Stomach smooth muscle (tissue), 2 donors: Measurements from ENCODE around the gene BBOX1.
"Not testable (repeated sequence)": the region's sequence is repeated elsewhere in the genome, so short reads cannot be mapped to it uniquely, and the experiment has no call there.

Source experiments
- H3K27ac ChIP-seq: one replicate; pipeline ENCODE4 v1.7.0; 2013; ENCODE audit warnings: mild to moderate bottlenecking, low read length, inconsistent platforms
- H3K27me3 ChIP-seq, 2 donors: one replicate each; pipeline ENCODE4 v1.7.0; 2013; ENCODE audit warnings: low read length in 2 of 2; ENCODE audit not compliant: insufficient read depth in 2 of 2, control insufficient read depth in 1 of 2
- H3K36me3 ChIP-seq, 2 donors: one replicate each; pipeline ENCODE4 v1.7.0; 2013; ENCODE audit warnings: low read length in 2 of 2; ENCODE audit not compliant: control insufficient read depth in 2 of 2, insufficient read depth in 2 of 2
- H3K4me1 ChIP-seq: one replicate; pipeline ENCODE4 v1.7.0; 2013; ENCODE audit warnings: low read length; ENCODE audit not compliant: control insufficient read depth, insufficient read depth
- H3K4me3 ChIP-seq, 2 donors: one replicate each; pipeline ENCODE4 v1.7.0; 2013; ENCODE audit warnings: low read length in 2 of 2
- H3K9ac ChIP-seq, 2 donors: one replicate each; pipeline ENCODE4 v1.7.0; 2013; ENCODE audit warnings: low read length in 2 of 2, mild to moderate bottlenecking in 1 of 2
- H3K9me3 ChIP-seq, 2 donors: one replicate each; pipeline ENCODE4 v1.7.0; 2013; ENCODE audit warnings: low read length in 2 of 2; ENCODE audit not compliant: control insufficient read depth in 2 of 2
- donor health status: healthy.
- donor health status: Pancreatic carcinoma.

Gene BBOX1

DNA sequence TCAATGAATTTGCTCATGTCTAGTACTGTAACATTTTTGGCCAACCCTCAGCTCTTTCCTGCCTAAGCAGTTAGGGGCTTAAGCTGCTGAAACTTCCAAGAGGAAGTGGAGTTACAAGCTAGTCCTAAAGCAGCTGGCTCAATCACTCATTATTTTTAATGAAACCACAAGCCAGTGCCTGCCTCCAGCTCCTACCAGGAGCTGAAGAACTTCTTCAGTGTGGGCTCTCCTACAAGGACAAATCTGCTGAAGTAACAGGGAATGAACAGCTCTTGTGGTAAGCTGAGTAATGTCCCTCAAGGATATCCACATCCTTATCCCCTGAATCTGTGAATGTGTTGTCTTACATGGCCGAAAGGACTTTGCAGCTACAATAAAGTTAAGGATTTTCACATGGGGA lies 112.5 kb downstream of the BBOX1 start:
- Histone ChIP-seq H3K36me3 (no peaks in the 10 kb centered on the region), H3K9ac (no peak overlapping the region), H3K4me1 (no peaks in the 10 kb centered on the region), H3K27me3 (no peaks in the 10 kb centered on the region), H3K4me3 (no peak overlapping the region), H3K9me3 (no peaks in the 10 kb centered on the region), H3K27ac (no peak overlapping the region)

DNA sequence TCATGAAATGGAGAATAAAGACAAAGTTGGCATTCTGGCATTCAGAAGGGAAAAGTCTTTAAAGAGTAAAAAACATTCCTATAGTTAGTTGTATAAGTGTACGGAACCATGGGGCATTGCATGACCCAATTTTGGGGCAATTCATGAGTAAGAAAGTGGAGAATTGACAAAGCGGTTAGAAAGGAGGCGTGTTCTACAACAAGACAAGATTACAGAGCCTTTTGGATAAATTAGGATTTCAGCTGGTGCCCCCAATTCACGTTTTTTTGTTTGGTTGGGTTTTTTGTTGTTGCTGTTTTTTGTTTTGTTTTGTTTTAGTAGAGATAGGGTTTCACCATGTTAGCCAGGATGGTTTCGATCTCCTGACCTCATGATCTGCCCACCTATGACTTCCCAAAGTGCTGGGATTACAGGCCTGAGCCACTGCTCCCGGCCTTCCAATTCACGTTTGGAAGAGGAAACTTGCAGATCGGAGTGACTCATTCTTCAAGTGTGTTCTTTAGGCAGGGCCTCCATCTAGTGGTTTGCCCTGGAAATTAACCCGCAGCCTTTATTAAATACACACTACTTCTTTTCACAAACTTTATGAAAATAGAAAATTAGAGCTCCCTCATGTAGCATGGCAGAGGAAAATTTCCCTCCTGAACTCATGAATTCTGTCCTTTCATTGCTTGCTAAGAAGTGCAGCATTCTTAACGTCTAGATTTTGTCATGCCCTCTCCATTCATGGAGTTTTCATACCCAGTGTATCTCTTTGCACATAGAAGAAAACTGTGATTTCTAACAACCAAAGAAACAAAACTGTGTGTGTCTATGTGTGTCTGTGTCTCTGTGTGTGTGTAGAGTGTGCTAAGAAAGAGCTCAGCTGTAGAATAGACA lies 118.1 kb downstream of the BBOX1 start:
- Histone ChIP-seq H3K27ac (no peak overlapping the region), H3K4me3 (no peak overlapping the region), H3K36me3 (no peaks in the 10 kb centered on the region), H3K27me3 (no peaks in the 10 kb centered on the region), H3K4me1 (no peaks in the 10 kb centered on the region), H3K9ac (no peak overlapping the region), H3K9me3 (peaks cover 0 to 4% of the 10 kb centered on the region in 2 donors)

DNA sequence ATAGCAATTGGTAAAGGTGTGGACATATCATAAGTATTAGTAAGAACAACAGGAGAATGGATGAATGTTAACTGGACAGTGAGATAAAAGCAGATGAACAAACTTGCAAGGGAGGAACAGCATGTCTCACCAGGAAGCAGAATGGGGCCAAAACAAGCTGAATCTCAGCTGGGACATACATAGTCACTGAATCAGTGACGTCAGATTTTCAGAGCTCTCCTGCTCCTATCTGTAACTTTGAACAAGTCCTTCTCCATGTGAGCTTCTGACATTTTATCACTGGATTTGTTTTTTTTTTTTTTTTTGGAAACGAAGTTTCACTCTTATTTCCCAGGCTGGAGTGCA lies 118.7 kb downstream of the BBOX1 start:
- H3K9ac ChIP-seq = no peak overlapping the region
- no peaks in the 10 kb centered on the region for H3K36me3 ChIP-seq
- no peak overlapping the region for H3K4me3 ChIP-seq
- no peak overlapping the region for H3K27ac ChIP-seq
- peaks cover 0 to 4% of the 10 kb centered on the region in 2 donors for H3K9me3 ChIP-seq
- H3K27me3 ChIP-seq = no peaks in the 10 kb centered on the region
- H3K4me1 ChIP-seq = no peaks in the 10 kb centered on the region

DNA sequence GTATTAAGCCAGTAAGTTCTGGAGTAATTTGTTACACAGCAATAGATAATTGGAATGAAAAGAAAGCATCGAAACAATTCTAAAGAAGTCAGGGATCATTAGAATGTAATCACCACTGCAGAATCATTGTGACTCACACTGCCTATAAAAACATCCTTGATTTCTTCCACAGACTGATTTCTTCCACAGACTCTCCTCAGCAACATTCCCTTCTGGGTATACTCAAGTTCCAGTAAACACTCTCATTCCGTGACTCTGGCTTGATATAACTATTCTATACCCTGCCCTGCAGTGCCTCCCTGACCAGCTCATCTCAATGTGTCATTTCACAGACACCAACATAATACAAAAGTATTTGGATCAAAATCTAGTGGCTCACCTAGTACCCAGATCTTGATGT lies 120.5 kb downstream of the BBOX1 start:
- Histone ChIP-seq H3K27me3 (no peaks in the 10 kb centered on the region), H3K36me3 (no peaks in the 10 kb centered on the region), H3K4me1 (no peaks in the 10 kb centered on the region), H3K9me3 (peaks cover under 1 to 4% of the 10 kb centered on the region in 2 donors), H3K9ac (no peak overlapping the region), H3K4me3 (no peak overlapping the region), H3K27ac (no peak overlapping the region)

DNA sequence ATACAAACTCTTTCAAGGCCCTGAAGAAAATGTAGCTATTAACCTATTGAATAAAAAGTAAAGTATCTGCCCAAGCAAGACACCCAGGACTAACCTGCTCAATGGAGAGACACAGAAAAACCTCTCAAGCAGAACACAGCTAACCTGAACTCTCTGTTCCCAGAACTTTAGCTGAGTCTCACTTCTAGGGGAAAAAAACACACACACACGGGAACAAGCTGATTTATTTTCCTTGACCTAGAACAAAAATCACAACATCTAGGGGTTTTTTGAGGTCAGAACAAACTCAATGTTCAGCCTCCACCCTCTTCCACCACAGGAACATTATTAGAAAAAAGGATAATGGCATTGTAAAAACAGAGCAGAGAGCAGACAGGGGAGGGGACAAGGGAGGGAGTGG lies 121.6 kb downstream of the BBOX1 start:
- Histone ChIP-seq H3K4me3 (no peak overlapping the region), H3K36me3 (no peaks in the 10 kb centered on the region), H3K27me3 (no peaks in the 10 kb centered on the region), H3K9me3 (peaks cover 2 to 4% of the 10 kb centered on the region in 2 donors), H3K9ac (no peak overlapping the region), H3K4me1 (no peaks in the 10 kb centered on the region), H3K27ac (no peak overlapping the region)

DNA sequence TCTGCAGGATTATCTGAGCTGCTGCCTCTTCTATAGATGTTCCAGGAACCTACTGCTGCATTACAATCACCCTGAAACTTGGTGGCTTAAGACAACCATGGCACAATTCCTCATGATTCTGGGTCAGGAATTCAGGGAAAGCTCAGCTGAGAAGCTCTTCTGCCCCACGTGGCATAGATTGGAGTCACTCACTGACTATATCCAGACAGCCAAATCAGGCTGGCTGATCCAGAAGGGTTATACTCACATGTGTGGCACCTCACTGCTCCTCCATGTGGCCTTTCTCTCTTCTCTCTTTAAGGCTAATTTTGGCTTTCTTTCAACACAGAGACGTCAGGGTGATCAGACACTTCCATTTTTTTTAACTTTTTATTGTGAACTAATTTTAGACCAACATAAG lies 125.5 kb downstream of the BBOX1 start:
- H3K36me3 ChIP-seq = no peaks in the 10 kb centered on the region
- H3K4me3 ChIP-seq = no peak overlapping the region
- H3K27me3 ChIP-seq = no peaks in the 10 kb centered on the region
- no peaks in the 10 kb centered on the region for H3K4me1 ChIP-seq
- peaks cover 0 to 2% of the 10 kb centered on the region in 2 donors for H3K9me3 ChIP-seq
- no peak overlapping the region for H3K27ac ChIP-seq
- no peak overlapping the region for H3K9ac ChIP-seq

DNA sequence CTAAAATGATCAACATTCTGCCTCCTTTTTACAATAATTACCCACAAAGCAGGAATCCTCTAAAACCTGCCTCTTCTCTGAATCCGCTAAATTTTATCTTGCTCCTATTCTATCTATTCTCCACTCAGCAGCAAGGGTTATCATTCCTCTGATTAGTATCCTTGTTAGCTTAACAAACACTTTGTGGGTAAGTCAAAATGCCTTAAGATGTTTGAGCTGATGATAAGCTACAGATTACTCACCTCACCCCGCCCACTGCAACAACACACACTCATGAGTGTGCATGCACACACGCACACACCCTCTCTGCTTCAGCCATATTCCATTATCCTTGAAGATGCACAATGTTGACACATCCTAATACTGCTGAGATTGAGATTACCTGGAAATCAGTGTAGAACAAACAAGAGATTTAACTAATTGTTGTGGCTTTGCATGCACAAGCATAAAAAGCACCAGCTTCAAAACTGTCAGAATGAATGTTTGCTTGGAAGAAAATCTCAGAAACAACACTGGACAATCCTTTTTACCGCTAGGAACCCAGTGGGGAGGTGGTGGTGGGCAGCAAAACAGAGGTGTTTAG lies 130.9 kb downstream of the BBOX1 start:
- H3K9ac ChIP-seq = no peak overlapping the region
- H3K27me3 ChIP-seq = no peaks in the 10 kb centered on the region
- no peak overlapping the region for H3K27ac ChIP-seq
- H3K4me1 ChIP-seq = no peaks in the 10 kb centered on the region
- no peak overlapping the region for H3K4me3 ChIP-seq
- H3K36me3 ChIP-seq = no peaks in the 10 kb centered on the region
- H3K9me3 ChIP-seq = no peaks in the 10 kb centered on the region

DNA sequence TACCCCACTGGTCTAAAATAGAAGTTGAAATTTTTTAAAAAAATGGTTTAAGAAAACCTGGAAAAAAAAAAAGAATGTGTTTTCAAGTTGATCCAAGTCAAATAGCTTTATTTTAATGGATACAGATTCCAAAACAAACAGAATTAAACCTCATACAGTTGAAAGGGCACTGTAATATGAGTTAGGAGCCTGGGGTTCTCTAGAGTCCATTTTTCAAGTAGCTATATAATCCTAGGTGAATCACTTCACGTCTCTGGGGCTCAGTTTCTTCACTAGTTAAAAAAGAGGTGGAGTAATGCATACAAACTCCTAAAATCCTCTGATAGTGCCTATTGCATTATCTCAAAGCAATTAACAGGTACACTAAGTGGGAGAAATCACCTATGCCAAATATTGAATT lies 132.9 kb downstream of the BBOX1 start:
- H3K9ac ChIP-seq = no peak overlapping the region
- no peaks in the 10 kb centered on the region for H3K9me3 ChIP-seq
- H3K27ac ChIP-seq = no peak overlapping the region
- no peaks in the 10 kb centered on the region for H3K4me1 ChIP-seq
- H3K27me3 ChIP-seq = no peaks in the 10 kb centered on the region
- no peaks in the 10 kb centered on the region for H3K36me3 ChIP-seq
- no peak overlapping the region for H3K4me3 ChIP-seq

DNA sequence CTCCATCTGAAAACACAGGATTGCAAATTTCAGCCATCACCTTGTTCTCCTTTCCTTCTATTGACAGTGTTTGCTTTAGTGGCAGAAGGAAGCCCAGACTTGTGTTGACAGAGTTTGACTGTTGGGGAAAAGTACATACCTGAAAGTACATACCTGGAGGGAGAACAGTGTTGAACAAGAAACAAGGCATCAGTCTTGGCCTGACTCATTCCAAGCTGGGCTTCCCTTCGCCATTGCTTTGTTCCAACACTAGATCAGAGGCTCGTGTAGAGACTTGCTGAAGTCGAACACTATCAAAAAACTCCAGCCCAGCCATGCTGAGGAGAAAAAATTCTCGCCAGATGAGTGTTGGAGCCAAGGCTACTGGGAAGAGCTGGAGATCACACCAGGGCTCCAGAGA lies 133.4 kb downstream of the BBOX1 start:
- Histone ChIP-seq H3K9ac (no peak overlapping the region), H3K36me3 (no peaks in the 10 kb centered on the region), H3K4me1 (no peaks in the 10 kb centered on the region), H3K9me3 (no peaks in the 10 kb centered on the region), H3K27ac (no peak overlapping the region), H3K4me3 (no peak overlapping the region), H3K27me3 (no peaks in the 10 kb centered on the region)

DNA sequence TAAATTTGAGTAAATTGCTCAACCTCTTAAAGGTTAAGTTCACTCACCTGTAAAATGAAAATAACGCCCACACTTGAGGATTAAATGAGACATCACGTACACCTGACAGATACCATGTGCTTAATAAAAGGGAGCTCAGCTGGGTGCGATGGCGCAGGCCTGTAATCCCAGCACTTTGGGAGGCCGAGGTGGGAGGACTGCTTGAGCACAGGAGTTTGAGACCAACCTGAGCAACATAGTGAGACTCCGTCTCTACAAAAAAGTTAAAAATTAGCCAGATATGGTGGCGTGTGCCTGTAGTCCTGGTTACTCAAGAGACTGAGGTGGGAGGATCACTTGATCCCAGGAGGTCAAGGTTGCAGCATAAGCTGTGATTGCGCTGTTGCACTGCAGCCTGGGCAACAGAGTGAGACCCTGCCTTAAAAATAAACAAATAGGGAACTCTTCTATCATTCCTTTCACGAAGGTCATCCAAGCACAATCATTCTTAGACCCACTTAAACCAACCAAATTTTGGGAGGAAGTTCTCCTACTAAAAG lies 134.1 kb downstream of the BBOX1 start:
- H3K4me1 ChIP-seq = no peaks in the 10 kb centered on the region
- H3K4me3 ChIP-seq = no peak overlapping the region
- H3K36me3 ChIP-seq = no peaks in the 10 kb centered on the region
- H3K27ac ChIP-seq = no peak overlapping the region
- H3K9me3 ChIP-seq = no peaks in the 10 kb centered on the region
- H3K9ac ChIP-seq = no peak overlapping the region
- H3K27me3 ChIP-seq = no peaks in the 10 kb centered on the region

DNA sequence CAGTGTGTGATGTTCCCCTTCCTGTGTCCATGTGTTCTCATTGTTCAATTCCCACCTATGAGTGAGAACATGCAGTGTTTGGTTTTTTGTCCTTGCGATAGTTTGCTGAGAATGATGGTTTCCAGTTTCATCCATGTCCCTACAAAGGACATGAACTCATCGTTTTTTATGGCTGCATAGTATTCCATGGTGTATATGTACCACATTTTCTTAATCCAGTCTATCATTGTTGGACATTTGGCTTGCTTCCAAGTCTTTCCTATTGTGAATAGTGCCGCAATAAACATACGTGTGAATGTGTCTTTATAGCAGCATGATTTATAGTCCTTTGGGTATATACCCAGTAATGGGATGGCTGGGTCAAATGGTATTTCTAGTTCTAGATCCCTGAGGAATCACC lies 134.9 kb downstream of the BBOX1 start:
- not testable (repeated sequence) for H3K4me3 ChIP-seq, H3K9ac ChIP-seq, H3K36me3 ChIP-seq, H3K4me1 ChIP-seq, H3K27me3 ChIP-seq, H3K9me3 ChIP-seq, H3K27ac ChIP-seq
